IMR-90 (cell line): ENCODE data around the gene COL12A1. TPM values are rescaled to one million over a fixed set of nuclear protein-coding genes. Genes with fewer than 3 reads are reported as not detected.

ENCODE experiments used
- ATAC-seq: fragments of 200-7000 bp; cut with Tn5 transposase; 2 replicates; pipeline ENCODE4 v1.9.1; 2020; ENCODE audit warnings: low read depth, mild to moderate bottlenecking, moderate library complexity
- BruUV-seq: library from RNA; stranded (reverse); fragments of 400-500 nt; replicated peaks from 2 replicates; lab custom pipeline; 2021; lab: Mats Ljungman, UMichigan
- CTCF ChIA-PET: fragments of 300-600 bp; formaldehyde crosslinking; extraction: SDS; loops from one replicate; lab custom pipeline; 2021; ENCODE audit warnings: antibody characterized with exemption; lab: Yijun Ruan, JAX
- POLR2A ChIA-PET: fragments of 300-600 bp; sonication (Branson Sonifier 250); formaldehyde crosslinking; loops from one replicate; lab custom pipeline; 2022; ENCODE audit warnings: antibody characterized with exemption; ENCODE audit not compliant: unreplicated experiment; lab: Charles Lee
- DNase-seq: peaks from one replicate; pipeline ENCODE4 v3.0.0; 2013
- H2AFZ ChIP-seq: replicated peaks from 2 replicates; pipeline ENCODE3; 2013; ENCODE audit warnings: low read length, mild to moderate bottlenecking; ENCODE audit not compliant: poor library complexity
- H2AK5ac ChIP-seq: 2 replicates; pipeline ENCODE4 v1.6.1; 2013; ENCODE audit warnings: low read depth, low read length, inconsistent platforms
- H2AK9ac ChIP-seq: replicated peaks from 2 replicates; pipeline ENCODE3; 2013; ENCODE audit warnings: mild to moderate bottlenecking, low read depth, low read length, moderate library complexity; ENCODE audit not compliant: poor library complexity
- H2BK120ac ChIP-seq: 2 replicates; pipeline ENCODE4 v1.6.1; 2013; ENCODE audit warnings: low read depth, low read length, inconsistent platforms
- H2BK15ac ChIP-seq: 3 replicates; pipeline ENCODE4 v1.6.1; 2013; ENCODE audit warnings: low read depth, low read length, inconsistent platforms
- H2BK20ac ChIP-seq: 2 replicates; pipeline ENCODE4 v1.6.1; 2013; ENCODE audit warnings: low read depth, mild to moderate bottlenecking, inconsistent platforms, low read length, moderate library complexity
- H2BK5ac ChIP-seq: 2 replicates; pipeline ENCODE4 v1.6.1; 2013; ENCODE audit warnings: mild to moderate bottlenecking, low read depth, low read length, inconsistent platforms; ENCODE audit not compliant: poor library complexity, severe bottlenecking
- H3K14ac ChIP-seq: replicated peaks from 2 replicates; pipeline ENCODE4 v1.6.1; 2013; ENCODE audit warnings: low read depth, low read length, inconsistent platforms
- H3K18ac ChIP-seq: 2 replicates; pipeline ENCODE4 v1.6.1; 2013; ENCODE audit warnings: low read depth, low read length, control low read depth
- H3K23ac ChIP-seq: 2 replicates; pipeline ENCODE4 v1.6.1; 2013; ENCODE audit warnings: low read depth, low read length, inconsistent platforms
- H3K27ac ChIP-seq: 2 replicates; pipeline ENCODE4 v1.5.1; 2013; ENCODE audit warnings: mild to moderate bottlenecking, control low read depth, low read length; ENCODE audit not compliant: insufficient read depth
- H3K27me3 ChIP-seq: 2 replicates; pipeline ENCODE4 v1.6.1; 2013; ENCODE audit warnings: low read length; ENCODE audit not compliant: control insufficient read depth, insufficient read depth
- H3K36me3 ChIP-seq: 2 replicates; pipeline ENCODE4 v1.6.1; 2013; ENCODE audit warnings: low read length, mixed read lengths; ENCODE audit not compliant: control insufficient read depth, insufficient read depth
- H3K4ac ChIP-seq: 2 replicates; pipeline ENCODE4 v1.6.1; 2013; ENCODE audit warnings: low read depth, low read length, inconsistent platforms
- H3K4me1 ChIP-seq: 2 replicates; pipeline ENCODE4 v1.6.1; 2013; ENCODE audit warnings: low read length, mixed read lengths; ENCODE audit not compliant: control insufficient read depth, insufficient read depth
- H3K4me2 ChIP-seq: 2 replicates; pipeline ENCODE4 v1.6.1; 2013; ENCODE audit warnings: low read depth, mild to moderate bottlenecking, control low read depth, low read length, moderate library complexity
- H3K4me3 ChIP-seq: 2 replicates; pipeline ENCODE4 v1.5.1; 2013; ENCODE audit warnings: low read depth, mild to moderate bottlenecking, control low read depth, low read length, moderate library complexity; ENCODE audit not compliant: insufficient read depth
- H3K56ac ChIP-seq: 2 replicates; pipeline ENCODE4 v1.6.1; 2013; ENCODE audit warnings: low read length, inconsistent platforms; ENCODE audit not compliant: insufficient read depth; ENCODE audit errors: extremely low read depth
- H3K79me1 ChIP-seq, 2 experiments: 2 replicates each; pipeline ENCODE4 v1.6.1; 2013; ENCODE audit warnings: low read length in 2 of 2, inconsistent platforms in 1 of 2, low read depth in 1 of 2
- H3K9ac ChIP-seq: 2 replicates; pipeline ENCODE4 v1.6.1; 2013; ENCODE audit warnings: low read depth, low read length, control low read depth
- H3K9me1 ChIP-seq: 2 replicates; pipeline ENCODE4 v1.6.1; 2013; ENCODE audit warnings: low read length, inconsistent platforms; ENCODE audit not compliant: insufficient read depth
- H3K9me3 ChIP-seq: 2 replicates; pipeline ENCODE4 v1.6.1; 2013; ENCODE audit warnings: low read length; ENCODE audit not compliant: control insufficient read depth, insufficient read depth
- H4K20me1 ChIP-seq: 2 replicates; pipeline ENCODE4 v1.6.1; 2013; ENCODE audit warnings: low read length, inconsistent platforms; ENCODE audit not compliant: insufficient read depth
- H4K5ac ChIP-seq: 2 replicates; pipeline ENCODE4 v1.6.1; 2013; ENCODE audit warnings: mild to moderate bottlenecking, low read depth, low read length, control low read depth
- H4K8ac ChIP-seq, 2 experiments: 2 replicates each; pipeline ENCODE4 v1.6.1; 2013; ENCODE audit warnings: low read depth in 2 of 2, low read length in 2 of 2, control low read depth in 1 of 2, inconsistent platforms in 1 of 2
- H4K91ac ChIP-seq: 2 replicates; pipeline ENCODE4 v1.6.1; 2013; ENCODE audit warnings: low read depth, low read length, inconsistent platforms; ENCODE audit not compliant: insufficient read depth
- BHLHE40 ChIP-seq: fragments of 150-350 bp; IDR thresholded peaks from 2 replicates; pipeline ENCODE4 v1.6.1; 2016; ENCODE audit warnings: mild to moderate bottlenecking, low read depth, low read length
- CEBPB ChIP-seq: IDR thresholded peaks from 2 replicates; pipeline ENCODE4 v1.6.1; 2012; ENCODE audit warnings: low read depth, low read length, improper control_type of control experiment
- CHD1 ChIP-seq: IDR thresholded peaks from 2 replicates; pipeline ENCODE4 v1.6.1; 2012; ENCODE audit warnings: low read depth, low read length, improper control_type of control experiment
- CTCF ChIP-seq: conservative IDR thresholded peaks from 2 replicates; pipeline ENCODE4 v1.5.1; 2012; ENCODE audit warnings: mild to moderate bottlenecking, low read depth, low read length, improper control_type of control experiment
- ELK1 ChIP-seq: fragments of 150-350 bp; IDR thresholded peaks from 2 replicates; pipeline ENCODE4 v1.6.1; 2016; ENCODE audit warnings: low read depth, mild to moderate bottlenecking, low read length, moderate library complexity, borderline replicate concordance
- FOS ChIP-seq: fragments of 150-350 bp; IDR thresholded peaks from 2 replicates; pipeline ENCODE4 v1.6.1; 2016; ENCODE audit warnings: low read depth, low read length
- MAFK ChIP-seq: IDR thresholded peaks from 2 replicates; pipeline ENCODE4 v1.6.1; 2012; ENCODE audit warnings: low read depth, low read length, improper control_type of control experiment
- MAZ ChIP-seq: IDR thresholded peaks from 2 replicates; pipeline ENCODE4 v1.6.1; 2012; ENCODE audit warnings: low read depth, mild to moderate bottlenecking, low read length, improper control_type of control experiment, moderate library complexity, borderline replicate concordance
- MXI1 ChIP-seq: IDR thresholded peaks from 2 replicates; pipeline ENCODE4 v1.6.1; 2012; ENCODE audit warnings: low read depth, mild to moderate bottlenecking, low read length, moderate library complexity, borderline replicate concordance
- NFE2L2 ChIP-seq: fragments of 150-350 bp; IDR thresholded peaks from 2 replicates; pipeline ENCODE4 v1.6.1; 2016; ENCODE audit warnings: low read depth, mild to moderate bottlenecking, low read length
- POLR2A ChIP-seq: IDR thresholded peaks from 2 replicates; pipeline ENCODE4 v1.6.1; 2012; ENCODE audit warnings: mild to moderate bottlenecking, low read depth, low read length
- RAD21 ChIP-seq: IDR thresholded peaks from 2 replicates; pipeline ENCODE4 v1.6.1; 2012; ENCODE audit warnings: low read length, improper control_type of control experiment
- RCOR1 ChIP-seq: IDR thresholded peaks from 2 replicates; pipeline ENCODE4 v1.6.1; 2012; ENCODE audit warnings: mild to moderate bottlenecking, low read length, improper control_type of control experiment; ENCODE audit not compliant: insufficient replicate concordance
- RFX5 ChIP-seq: IDR thresholded peaks from 2 replicates; pipeline ENCODE4 v1.8.0; 2012; ENCODE audit warnings: low read depth, mild to moderate bottlenecking, low read length, moderate library complexity
- SMC3 ChIP-seq: fragments of 150-350 bp; IDR thresholded peaks from 2 replicates; pipeline ENCODE4 v1.6.1; 2016; ENCODE audit warnings: low read depth, mild to moderate bottlenecking, antibody characterized with exemption, low read length, moderate library complexity
- USF2 ChIP-seq: fragments of 150-350 bp; IDR thresholded peaks from 2 replicates; pipeline ENCODE4 v1.6.1; 2017; ENCODE audit warnings: mild to moderate bottlenecking, antibody characterized with exemption, low read length, low read depth
- WGBS, 2 experiments: methylation state at CpG; one replicate each; pipeline versions ENCODE4 v1.1.5 to v1.1.7; 2013; ENCODE audit warnings: missing lambda C conversion rate in 2 of 2; ENCODE audit not compliant: insufficient read length in 1 of 2; ENCODE audit errors: extremely low coverage in 2 of 2; 5-methylcytosine and 5-hydroxymethylcytosine counted together
- dilution Hi-C: fragments of 300-500 bp; cut with HindIII; formaldehyde crosslinking; loops from one replicate; pipeline ENCODE4 v1.14.3; 2018; ENCODE audit warnings: low sequenced_read_pairs; ENCODE audit not compliant: unreplicated experiment
- in situ Hi-C: fragments of 300-500 bp; cut with MboI; formaldehyde crosslinking; loops from 3 replicates; pipeline ENCODE4 v1.14.3; 2019; ENCODE audit warnings: low sequenced_read_pairs, inconsistent platforms, mixed read lengths
- intact Hi-C: fragments of 100-400 bp; cut with micrococcal nuclease; formaldehyde crosslinking; loops from 2 replicates; pipeline ENCODE4 v1.10.0; 2022
- polyA plus RNA-seq, 3 experiments: library from polyadenylated mRNA; depleted of rRNA; stranded (reverse); fragments of >200 nt; gene quantifications; 2 replicates each; pipeline ENCODE4 v1.2.3, GENCODE V29; 2012; ENCODE audit warnings: low replicate concordance in 1 of 3
- total RNA-seq: library from RNA; depleted of rRNA; stranded (reverse); fragments of >200 nt; gene quantifications from 2 replicates; pipeline ENCODE4 v1.2.3, GENCODE V29; 2012

Gene COL12A1
- total and polyA plus RNA-seq, 2 of the 4 experiments (the other 2 are of a cell fraction): 350 to 452 TPM

DNA sequence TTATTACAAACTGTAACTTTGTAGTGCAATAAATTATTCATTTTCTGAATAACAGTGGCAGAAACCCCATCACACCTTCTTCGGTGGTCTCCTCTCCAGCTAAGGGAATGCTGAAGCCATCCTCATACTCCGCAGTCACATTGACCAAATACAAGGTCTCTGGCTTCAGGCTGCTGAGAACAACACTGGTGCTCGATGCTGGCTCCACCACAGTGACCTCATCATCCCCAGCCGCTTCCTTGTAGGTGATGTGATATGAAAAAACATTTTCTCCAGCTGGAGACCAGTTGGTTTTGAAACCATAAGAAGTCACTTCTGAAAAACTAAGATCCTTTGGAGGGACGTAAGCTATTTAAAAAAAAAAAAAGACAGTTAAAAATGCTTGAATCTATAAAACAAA, 25.0 kb downstream of the COL12A1 start:
- dilution Hi-C loops (no loop called here), in situ Hi-C loops (no loop called here), intact Hi-C loops (no loop called here)
- Histone ChIP-seq H3K27me3 (no peaks in the 10 kb centered on the region), H3K4ac (no peak overlapping the region), H3K18ac (no peak overlapping the region), H4K91ac (no peak overlapping the region), H3K9me3 (no peaks in the 10 kb centered on the region), H3K56ac (no peak overlapping the region), H4K8ac (no peak overlapping the region), H2BK20ac (no peak overlapping the region), H2BK5ac (peak overlapping the region; percentile 11), H3K4me3 (no peak overlapping the region), H2AK5ac (no peak overlapping the region), H2BK15ac (no peak overlapping the region), H3K4me1 (peaks cover 5% of the 10 kb centered on the region), H3K36me3 (peaks cover 61% of the 10 kb centered on the region), H3K14ac (0 out of 2 replicates have a peak overlapping the region, but pooled peaks have one; percentile 4), H2BK120ac (no peak overlapping the region), H2AK9ac (no peak overlapping the region), H3K9ac (no peak overlapping the region), H4K5ac (no peak overlapping the region), H4K20me1 (peaks cover 49% of the 10 kb centered on the region), H3K23ac (0 out of 2 replicates have a peak overlapping the region, but pooled peaks have one; percentile 11), H3K27ac (no peak overlapping the region), H3K4me2 (no peak overlapping the region), H2AFZ (no peak overlapping the region), H3K79me1 (peaks cover 29 to 78% of the 10 kb centered on the region in 2 experiments), H3K9me1 (peaks cover 14% of the 10 kb centered on the region; the same call in 1 of the 2 replicates)
- ATAC-seq (no peak), DNase-seq (no peak)
- TF ChIP-seq MAZ (no peak), RFX5 (no peak), POLR2A (no peak), RAD21 (no peak), MXI1 (no peak), BHLHE40 (no peak), CHD1 (no peak), NFE2L2 (no peak), ELK1 (no peak), CEBPB (no peak), USF2 (no peak), CTCF (no peak), RCOR1 (no peak), SMC3 (no peak), FOS (no peak), MAFK (no peak)
- BruUV-seq: no TSS peak
- CTCF ChIA-PET: interaction anchor here (0.5 kb wide), 1 partner anchor 54 kb away, joined by 3 read pairs; no protein-coding TSS in a partner anchor
- WGBS, 2 experiments: no CpG with 5 or more reads among the region's 5 CpGs
- POLR2A ChIA-PET: interaction anchor here (0.6 to 0.7 kb wide), 2 partner anchors 28 to 508 kb away, joined by 4 read pairs; no protein-coding TSS in a partner anchor
